ENCODE results near the gene FOXN3. TPM values are rescaled to one million over a fixed set of nuclear protein-coding genes. Genes with fewer than 3 reads are reported as not detected.

Gene FOXN3
- total RNA-seq, 4 donors from 2014 or later, result 66.1 to 130 (median 109) TPM

- Histone ChIP-seq H3K27ac (peak overlapping the region; percentile 31 to 67 (median 53)), H3K4me1 (peaks cover 31 to 74% (median 52%) of the 10 kb centered on the region in 4 donors), H3K27me3 (no peaks in the 10 kb centered on the region), H3K4me3 (peak overlapping the region in 1 of 4 donors; percentile 6), H3K36me3 (no peaks in the 10 kb centered on the region), H3K9me3 (no peaks in the 10 kb centered on the region)
- WGBS, 2 donors (ENCODE audit: low coverage in 1 of 2), result 12 to 24% methylated on average over 10 to 13 of the region's 13 CpGs
- TF ChIP-seq CTCF (IDR thresholded peaks at IDR 0.05), result no peak
- no peak for TF ChIP-seq POLR2A (IDR thresholded peaks at IDR 0.05)
- no peak for TF ChIP-seq EP300 (IDR thresholded peaks at IDR 0.05; ENCODE audit: low read depth)
- TF ChIP-seq POLR2AphosphoS5 (IDR thresholded peaks at IDR 0.05), result no peak
- intact Hi-C loops (cut with DNase I; ENCODE audit: low total_unique reads) (no loop called here), in situ Hi-C loops (cut with MboI; ENCODE audit: low pct_ligation_motif_present in 1 of 4, low pct_unique_long_range_greater_than_20kb in 1 of 4, low sequenced_read_pairs in 3 of 4) (no loop called here)
- DNase-seq, result peak; percentile 59
These were observed 51.8 kb downstream of the FOXN3 start for GRCh38 chr14:89365061-89365801.

- no peaks in the 10 kb centered on the region for H3K27me3 ChIP-seq
- in situ Hi-C loops (cut with MboI; ENCODE audit: low pct_ligation_motif_present in 1 of 4, low pct_unique_long_range_greater_than_20kb in 1 of 4, low sequenced_read_pairs in 3 of 4), result no loop called here
- intact Hi-C loops (cut with DNase I; ENCODE audit: low total_unique reads), result no loop called here
- H3K9me3 ChIP-seq, result no peaks in the 10 kb centered on the region
- no peaks in the 10 kb centered on the region for H3K36me3 ChIP-seq
- peak overlapping the region in 2 of 4 donors; percentile 6 to 64 for H3K27ac ChIP-seq
- peaks cover 26 to 74% (median 52%) of the 10 kb centered on the region in 4 donors for H3K4me1 ChIP-seq
- TF ChIP-seq EP300 (IDR thresholded peaks at IDR 0.05; ENCODE audit: low read depth), result no peak
- TF ChIP-seq POLR2A (IDR thresholded peaks at IDR 0.05), result no peak
- no peak for TF ChIP-seq POLR2AphosphoS5 (IDR thresholded peaks at IDR 0.05)
- TF ChIP-seq CTCF (IDR thresholded peaks at IDR 0.05), result no peak
- WGBS, 2 donors (ENCODE audit: low coverage in 1 of 2), result 77 to 89% methylated on average over 2 to 3 of the region's 3 CpGs
- no peak overlapping the region for H3K4me3 ChIP-seq
- no peak for DNase-seq
These were observed 52.7 kb downstream of the FOXN3 start for GRCh38 chr14:89364316-89364715.

GRCh38 chr14:89360277-89360676 lies 56.8 kb downstream of the FOXN3 start:
- in situ Hi-C loops (cut with MboI; ENCODE audit: low pct_ligation_motif_present in 1 of 4, low pct_unique_long_range_greater_than_20kb in 1 of 4, low sequenced_read_pairs in 3 of 4) (no loop called here), intact Hi-C loops (cut with DNase I; ENCODE audit: low total_unique reads) (no loop called here)
- Histone ChIP-seq H3K36me3 (no peaks in the 10 kb centered on the region), H3K27me3 (no peaks in the 10 kb centered on the region), H3K27ac (peak overlapping the region in 1 of 4 donors; percentile 50), H3K4me1 (peaks cover 9 to 33% (median 19%) of the 10 kb centered on the region in 4 donors), H3K9me3 (no peaks in the 10 kb centered on the region), H3K4me3 (no peak overlapping the region)
- WGBS, 2 donors (ENCODE audit: low coverage in 1 of 2), result 69 to 90% methylated on average over 2 to 3 of the region's 3 CpGs
- no peak for TF ChIP-seq CTCF (IDR thresholded peaks at IDR 0.05)
- no peak for TF ChIP-seq POLR2A (IDR thresholded peaks at IDR 0.05)
- TF ChIP-seq EP300 (IDR thresholded peaks at IDR 0.05; ENCODE audit: low read depth), result no peak
- no peak for TF ChIP-seq POLR2AphosphoS5 (IDR thresholded peaks at IDR 0.05)
- no peak for DNase-seq

GRCh38 chr14:89359477-89360222 lies 57.4 kb downstream of the FOXN3 start:
- H3K4me1 ChIP-seq, result peaks cover 3 to 27% (median 13%) of the 10 kb centered on the region in 4 donors
- H3K27me3 ChIP-seq, result no peaks in the 10 kb centered on the region
- DNase-seq, result no peak
- H3K4me3 ChIP-seq, result no peak overlapping the region
- TF ChIP-seq POLR2AphosphoS5 (IDR thresholded peaks at IDR 0.05) (no peak), CTCF (IDR thresholded peaks at IDR 0.05) (no peak), EP300 (IDR thresholded peaks at IDR 0.05; ENCODE audit: low read depth) (no peak), POLR2A (IDR thresholded peaks at IDR 0.05) (no peak)
- no peaks in the 10 kb centered on the region for H3K36me3 ChIP-seq
- intact Hi-C loops (cut with DNase I; ENCODE audit: low total_unique reads) (loop anchor here (10.0 kb wide), 1 partner anchor 45 kb away; no protein-coding TSS in a partner anchor), in situ Hi-C loops (cut with MboI; ENCODE audit: low pct_ligation_motif_present in 1 of 4, low pct_unique_long_range_greater_than_20kb in 1 of 4, low sequenced_read_pairs in 3 of 4) (no loop called here)
- H3K9me3 ChIP-seq, result no peaks in the 10 kb centered on the region
- WGBS, 2 donors (ENCODE audit: low coverage in 1 of 2), result 66 to 80% methylated on average over 5 to 13 of the region's 13 CpGs
- H3K27ac ChIP-seq, result peak overlapping the region in 2 of 4 donors; percentile 44 to 50

Data from transverse colon (tissue), 4 donors.